K562 (cell line): ENCODE data around the gene STX1A. TPM values are rescaled to one million over a fixed set of nuclear protein-coding genes. Genes with fewer than 3 reads are reported as not detected.

ENCODE experiments used
- ATAC-seq: fragments of 200-7000 bp; cut with Tn5 transposase; 3 replicates; pipeline ENCODE4 v1.9.1; 2020; ENCODE audit warnings: moderate library complexity
- BruUV-seq: library from RNA; stranded (reverse); fragments of 400-500 nt; replicated peaks from 2 replicates; lab custom pipeline; 2021; lab: Mats Ljungman, UMichigan
- CTCF ChIA-PET: fragments of 300-600 bp; formaldehyde crosslinking; extraction: SDS; loops from one replicate; lab custom pipeline; 2021; ENCODE audit warnings: low intra/inter-chr PET ratio; lab: Yijun Ruan, JAX
- POLR2A ChIA-PET: fragments of 300-600, 350-650 bp; sonication (Branson Sonifier 250); formaldehyde crosslinking; extraction: SDS; loops from one replicate; lab custom pipeline; 2021; ENCODE audit warnings: antibody characterized with exemption, inconsistent platforms; lab: Yijun Ruan, JAX
- DNase-seq, 4 experiments: peaks; one replicate each; pipeline versions ENCODE4 v3.0.0 to v3.0.0-alpha.2; 2011 to 2018; ENCODE audit warnings: low spot score in 3 of 4, mixed read lengths in 3 of 4; ENCODE audit errors: extremely low read depth in 1 of 4
- FAIRE-seq: peaks from 2 replicates; lab custom pipeline; 2011; peaks lifted over from hg19 to GRCh38; lab: Jason Lieb, UNC
- H2AFZ ChIP-seq: 2 replicates; pipeline ENCODE4 v1.6.0; 2011; ENCODE audit warnings: low read depth, low read length, control low read depth, inconsistent platforms
- H3K27ac ChIP-seq: fragments of 200-600 bp; 3 replicates; pipeline ENCODE4 v1.8.0; 2011; ENCODE audit warnings: low read depth, mild to moderate bottlenecking, control low read depth, inconsistent platforms, low read length, moderate library complexity, mixed read lengths; ENCODE audit errors: extremely low read depth
- H3K27me3 ChIP-seq, 2 experiments: fragments of 300-600 bp in 1 of 2; 2 replicates in 1 of 2; 3 replicates in 1 of 2; pipeline versions ENCODE4 v1.6.0 to v1.8.0; 2011; ENCODE audit warnings: inconsistent platforms in 2 of 2, low read length in 2 of 2, mild to moderate bottlenecking in 1 of 2, mixed read lengths in 1 of 2, moderate library complexity in 1 of 2; ENCODE audit not compliant: control insufficient read depth in 2 of 2, insufficient read depth in 2 of 2
- H3K36me3 ChIP-seq: fragments of 300-600 bp; 3 replicates; pipeline ENCODE4 v1.8.0; 2011; ENCODE audit warnings: mild to moderate bottlenecking, low read length, inconsistent platforms; ENCODE audit not compliant: control insufficient read depth, insufficient read depth
- H3K4me1 ChIP-seq, 2 experiments: fragments of 200-600 bp in 1 of 2; replicated peaks in 1 of 2; 2 replicates in 1 of 2; 3 replicates in 1 of 2; pipeline versions ENCODE4 v1.5.1 to v1.8.0; 2011; ENCODE audit warnings: inconsistent platforms in 2 of 2, low read length in 2 of 2, mild to moderate bottlenecking in 1 of 2, mixed read lengths in 1 of 2, moderate library complexity in 1 of 2; ENCODE audit not compliant: control insufficient read depth in 2 of 2, insufficient read depth in 2 of 2
- H3K4me2 ChIP-seq: 2 replicates; pipeline ENCODE4 v1.6.1; 2011; ENCODE audit warnings: low read length, control low read depth, inconsistent platforms, mixed read lengths; ENCODE audit not compliant: insufficient read depth
- H3K4me3 ChIP-seq: fragments of 200-600 bp; sonication (generic), shearing (Covaris generic); 2 replicates; pipeline ENCODE4 v1.5.1; 2016; ENCODE audit warnings: control low read depth, inconsistent platforms
- H3K79me2 ChIP-seq: fragments of 200-600 bp; 3 replicates; pipeline ENCODE4 v1.8.0; 2011; ENCODE audit warnings: low read length, inconsistent platforms; ENCODE audit not compliant: control insufficient read depth, insufficient read depth
- H3K9ac ChIP-seq, 2 experiments: 2 replicates each; pipeline versions ENCODE4 v1.6.0 to v1.6.1; 2011; ENCODE audit warnings: low read depth in 2 of 2, low read length in 2 of 2, control low read depth in 1 of 2, inconsistent platforms in 1 of 2, mild to moderate bottlenecking in 1 of 2, mixed read lengths in 1 of 2; ENCODE audit not compliant: insufficient read depth in 1 of 2
- H3K9me1 ChIP-seq: one replicate; pipeline ENCODE4 v1.6.0; 2011; ENCODE audit warnings: inconsistent platforms, mild to moderate bottlenecking, low read length, moderate library complexity; ENCODE audit not compliant: control insufficient read depth, insufficient read depth
- H3K9me3 ChIP-seq: replicated peaks from 2 replicates; pipeline ENCODE4 v1.5.1; 2011; ENCODE audit warnings: low read depth, low read length, inconsistent platforms; ENCODE audit not compliant: control insufficient read depth, insufficient read depth
- H4K20me1 ChIP-seq: replicated peaks from 2 replicates; pipeline ENCODE4 v1.6.1; 2011; ENCODE audit warnings: low read length, inconsistent platforms, mixed read lengths; ENCODE audit not compliant: control insufficient read depth, insufficient read depth
- ILF3 ChIP-seq: fragments of 450-650 bp; IDR thresholded peaks from 2 replicates; pipeline ENCODE4 v1.6.1; 2018; ENCODE audit warnings: antibody characterized with exemption, mild to moderate bottlenecking, moderate library complexity, borderline replicate concordance
- ZBTB26 ChIP-seq: fragments of 450-650 bp; formaldehyde crosslinking; IDR thresholded peaks from 2 replicates; pipeline ENCODE4 v1.4.0; 2022; ENCODE audit warnings: missing genetic modification characterization
- ZNF197 ChIP-seq: fragments of 200-800 bp; sonication (Bioruptor generic); IDR thresholded peaks from 2 replicates; pipeline ENCODE4 v1.6.1; 2016; ENCODE audit warnings: low read depth, missing genetic modification characterization, missing compliant biosample characterization
- ZNF551 ChIP-seq: fragments of 250-450 bp; sonication (Bioruptor Pico); IDR thresholded peaks from 2 replicates; pipeline ENCODE4 v1.5.0; 2021; ENCODE audit warnings: mild to moderate bottlenecking, moderate library complexity
- WGBS: fragments of 100-300 bp; shearing (Covaris generic); methylation state at CpG from one replicate; pipeline ENCODE4 v1.1.6; 2016; ENCODE audit warnings: low coverage, mixed read lengths; ENCODE audit not compliant: insufficient coverage; ENCODE audit errors: missing lambda C conversion rate; 5-methylcytosine and 5-hydroxymethylcytosine counted together
- in situ Hi-C: fragments of 300-500 bp; cut with MboI; formaldehyde crosslinking; loops from 4 replicates; pipeline ENCODE4 v1.15.0; 2018; ENCODE audit warnings: inconsistent platforms, mixed read lengths
- intact Hi-C: fragments of 100-400 bp; cut with micrococcal nuclease; formaldehyde crosslinking; loops from 2 replicates; pipeline ENCODE4 v1.14.2; 2022
- polyA plus RNA-seq, 8 experiments: library from polyadenylated mRNA; depleted of rRNA in 4 of 8; stranded (reverse) in 5 of 8; unstranded in 3 of 8; fragments of >200 nt; fragmentation: Nextera tagmentation in 2 of 8; fragmentation: Illumina TruSeq in 1 of 8; extraction: Ambion mirVana in 2 of 8; extraction: Trizol in 1 of 8; gene quantifications; 2 replicates each; pipeline versions ENCODE4 v1.2.1 to v1.2.3, GENCODE V29; 2011 to 2014; ENCODE audit warnings: inconsistent platforms in 1 of 8, missing spikeins in 1 of 8
- total RNA-seq, 7 experiments: library from RNA; depleted of rRNA in 6 of 7; stranded (reverse); fragments of >200 nt in 6 of 7; fragmentation: Illumina TruSeq in 2 of 7; extraction: Trizol in 2 of 7; gene quantifications; 2 replicates each; pipeline versions ENCODE4 v1.2.1 to v1.2.3, GENCODE V29; 2011 to 2021; ENCODE audit warnings: low replicate concordance in 1 of 7
- TF ChIP-seq, protein P1 (sequence below): sonication (generic); formaldehyde crosslinking; IDR thresholded peaks from 2 replicates; pipeline ENCODE4 v1.8.0; 2022; ENCODE audit warnings: mild to moderate bottlenecking, missing genetic modification reagents
- TF ChIP-seq, protein P2 (sequence below): fragments of 450-650 bp; IDR thresholded peaks from 2 replicates; pipeline ENCODE4 v1.6.1; 2016

The STX1A gene
- total and polyA plus RNA-seq, 9 of the 15 experiments (the other 6 are each of a cell fraction or from before 2014, with no cell fraction given), result 0.04 to 15.1 (median 6.3) TPM

DNA sequence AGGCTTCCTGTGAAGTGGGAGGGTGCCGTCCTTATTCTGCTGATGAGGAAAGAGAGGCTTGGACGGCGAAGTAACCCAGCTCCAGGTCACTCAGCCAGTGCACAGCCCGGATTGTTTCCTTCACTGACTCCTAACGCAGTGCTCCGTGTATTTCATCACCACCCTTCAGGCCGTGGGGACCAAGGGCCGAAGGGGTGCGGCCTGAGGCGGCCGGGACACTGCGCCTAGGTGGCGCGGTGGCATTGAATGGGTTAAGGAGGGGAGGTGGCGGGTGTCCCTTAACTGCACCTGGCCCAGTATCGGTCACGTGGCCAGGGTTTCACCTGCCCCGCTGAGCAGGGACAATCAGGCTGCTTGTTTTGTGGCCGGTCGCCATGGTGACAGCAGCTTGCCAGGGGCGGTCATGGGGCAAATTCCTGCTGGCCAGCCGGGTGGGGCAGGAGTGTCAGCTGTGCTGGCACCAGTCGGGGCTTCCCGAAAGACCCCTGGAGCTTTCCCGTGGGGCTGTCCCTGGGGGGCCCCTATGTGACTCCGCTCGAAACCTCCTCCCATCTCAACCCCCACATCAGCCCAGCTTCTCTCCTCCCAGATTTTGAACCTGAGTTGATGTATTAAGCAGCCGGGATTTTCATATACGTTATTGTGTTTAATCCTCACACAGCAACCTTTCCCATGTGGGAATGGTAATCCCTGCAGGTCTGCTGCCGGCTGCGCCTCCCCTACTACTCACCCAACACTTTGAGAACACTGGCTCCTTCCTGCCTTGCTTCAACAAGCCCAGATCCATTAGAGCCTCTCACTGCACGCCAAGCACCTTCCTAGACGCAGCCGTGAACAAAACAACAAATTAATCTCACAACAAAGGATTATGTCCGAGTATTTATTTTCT lies 23.5 kb upstream of the STX1A start (continued):
- TF ChIP-seq, protein P1, sequence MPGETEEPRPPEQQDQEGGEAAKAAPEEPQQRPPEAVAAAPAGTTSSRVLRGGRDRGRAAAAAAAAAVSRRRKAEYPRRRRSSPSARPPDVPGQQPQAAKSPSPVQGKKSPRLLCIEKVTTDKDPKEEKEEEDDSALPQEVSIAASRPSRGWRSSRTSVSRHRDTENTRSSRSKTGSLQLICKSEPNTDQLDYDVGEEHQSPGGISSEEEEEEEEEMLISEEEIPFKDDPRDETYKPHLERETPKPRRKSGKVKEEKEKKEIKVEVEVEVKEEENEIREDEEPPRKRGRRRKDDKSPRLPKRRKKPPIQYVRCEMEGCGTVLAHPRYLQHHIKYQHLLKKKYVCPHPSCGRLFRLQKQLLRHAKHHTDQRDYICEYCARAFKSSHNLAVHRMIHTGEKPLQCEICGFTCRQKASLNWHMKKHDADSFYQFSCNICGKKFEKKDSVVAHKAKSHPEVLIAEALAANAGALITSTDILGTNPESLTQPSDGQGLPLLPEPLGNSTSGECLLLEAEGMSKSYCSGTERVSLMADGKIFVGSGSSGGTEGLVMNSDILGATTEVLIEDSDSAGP (CRISPR knock-in tag), result no peak
- no peak for TF ChIP-seq ILF3
- TF ChIP-seq, protein P2, sequence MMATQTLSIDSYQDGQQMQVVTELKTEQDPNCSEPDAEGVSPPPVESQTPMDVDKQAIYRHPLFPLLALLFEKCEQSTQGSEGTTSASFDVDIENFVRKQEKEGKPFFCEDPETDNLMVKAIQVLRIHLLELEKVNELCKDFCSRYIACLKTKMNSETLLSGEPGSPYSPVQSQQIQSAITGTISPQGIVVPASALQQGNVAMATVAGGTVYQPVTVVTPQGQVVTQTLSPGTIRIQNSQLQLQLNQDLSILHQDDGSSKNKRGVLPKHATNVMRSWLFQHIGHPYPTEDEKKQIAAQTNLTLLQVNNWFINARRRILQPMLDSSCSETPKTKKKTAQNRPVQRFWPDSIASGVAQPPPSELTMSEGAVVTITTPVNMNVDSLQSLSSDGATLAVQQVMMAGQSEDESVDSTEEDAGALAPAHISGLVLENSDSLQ, result no peak
- TF ChIP-seq ZNF551, result no peak

GRCh38 chr7:73742338-73742752 lies 22.9 kb upstream of the STX1A start:
- in situ Hi-C loops, result loop anchor here (5.0 kb wide), 1 partner anchor 115 kb away; no protein-coding TSS in a partner anchor
- Histone ChIP-seq H3K27me3 (no peaks in the 10 kb centered on the region), H3K27ac (no peak overlapping the region), H3K9me3 (no peaks in the 10 kb centered on the region), H4K20me1 (peaks cover 7% of the 10 kb centered on the region; the same call in 1 of the 2 replicates), H3K79me2 (peaks cover 17% of the 10 kb centered on the region), H3K9me1 (peaks cover 4% of the 10 kb centered on the region), H3K4me1 (peaks cover 2 to 34% of the 10 kb centered on the region in 2 experiments; a peak in 4 of 5 replicates), H3K4me2 (no peak overlapping the region), H2AFZ (no peak overlapping the region), H3K36me3 (peaks cover 6% of the 10 kb centered on the region; the same call in 1 of the 3 replicates), H3K9ac (peak overlapping the region in 1 of 2 experiments; percentile 54; a peak in 1 of 4 replicates), H3K4me3 (no peak overlapping the region)
- ATAC-seq (no peak), FAIRE-seq (no peak), DNase-seq (peak in 1 of 4 experiments; percentile 20)
- BruUV-seq, result no TSS peak
- 59% methylated on average over 7 of the region's 7 CpGs for WGBS
- CTCF ChIA-PET, result no interaction called here
- POLR2A ChIA-PET, result no interaction called here
- intact Hi-C loops, result no loop called here
- TF ChIP-seq ZBTB26 (CRISPR knock-in tag) (0 out of 2 replicates have a peak, but pooled peaks have one; percentile 3), ZNF197 (CRISPR knock-in tag) (no peak)
